ENCODE results near the gene CCDC138.

CCDC138 gene

GRCh38 chr2:108809936-108810335, 23.4 kb downstream of the CCDC138 start:
- TF ChIP-seq JUND (IDR thresholded peaks at IDR 0.05; ENCODE audit: low read depth): no peak
- in situ Hi-C loops (cut with HindIII; ENCODE audit: low pct_unique_long_range_greater_than_20kb, low sequenced_read_pairs): no loop called here
- DNase-seq (ENCODE audit: low read depth in 1 of 2, low spot score in 1 of 2): no peak

DNA sequence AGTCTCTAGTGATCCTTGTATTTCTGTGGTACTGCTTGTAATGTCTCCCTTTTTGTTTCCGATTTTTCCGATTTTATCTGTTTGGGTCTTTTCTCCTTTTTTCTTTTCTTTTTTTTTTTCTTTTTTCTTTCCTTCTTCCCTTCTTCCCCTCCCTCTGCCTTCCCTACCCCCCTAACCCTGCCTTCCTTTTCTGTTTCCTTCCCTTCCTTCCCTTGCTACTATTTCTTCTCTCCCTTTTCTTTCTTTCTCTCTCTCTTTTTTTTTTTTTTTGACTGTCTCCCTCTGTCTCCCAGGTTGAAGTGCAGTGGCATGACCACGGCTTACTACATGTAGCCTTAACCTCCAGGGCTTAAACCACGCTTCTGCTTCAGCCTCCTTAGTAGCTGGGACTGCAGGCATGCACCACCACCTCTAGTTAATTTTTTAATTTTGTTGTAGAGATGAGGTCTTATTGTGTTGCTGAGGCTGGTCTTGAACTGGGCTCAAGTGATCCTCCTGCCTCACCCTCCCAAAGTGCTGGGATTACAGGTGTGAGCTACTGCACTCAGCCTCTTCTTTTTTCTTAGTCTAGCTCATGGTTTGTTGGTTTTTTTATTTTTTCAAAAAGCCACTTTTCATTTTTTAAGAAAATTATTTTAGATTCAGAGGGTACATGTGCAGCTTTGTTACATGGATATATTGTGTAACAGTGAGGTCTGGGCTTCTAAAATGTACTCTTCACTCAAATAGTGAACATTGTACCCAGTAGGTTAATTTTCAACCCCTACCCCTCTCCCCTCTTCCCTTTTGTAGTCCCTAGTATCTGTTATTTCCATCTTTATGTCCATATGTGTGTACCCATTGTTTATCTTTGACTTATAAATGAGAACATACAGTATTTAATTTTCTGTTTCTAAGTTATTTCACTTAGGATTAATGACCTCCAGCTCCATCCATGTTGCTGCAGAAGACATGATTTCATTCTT, 24.7 kb downstream of the CCDC138 start:
- TF ChIP-seq JUND (IDR thresholded peaks at IDR 0.05; ENCODE audit: low read depth): no peak
- DNase-seq (ENCODE audit: low read depth in 1 of 2, low spot score in 1 of 2): no peak
- in situ Hi-C loops (cut with HindIII; ENCODE audit: low pct_unique_long_range_greater_than_20kb, low sequenced_read_pairs): no loop called here

- no peak for DNase-seq (ENCODE audit: low read depth in 1 of 2, low spot score in 1 of 2)
- in situ Hi-C loops (cut with HindIII; ENCODE audit: low pct_unique_long_range_greater_than_20kb, low sequenced_read_pairs): no loop called here
- TF ChIP-seq JUND (IDR thresholded peaks at IDR 0.05; ENCODE audit: low read depth): no peak
Measured at GRCh38 chr2:108813732-108814131, 27.2 kb downstream of the CCDC138 start.

DNA sequence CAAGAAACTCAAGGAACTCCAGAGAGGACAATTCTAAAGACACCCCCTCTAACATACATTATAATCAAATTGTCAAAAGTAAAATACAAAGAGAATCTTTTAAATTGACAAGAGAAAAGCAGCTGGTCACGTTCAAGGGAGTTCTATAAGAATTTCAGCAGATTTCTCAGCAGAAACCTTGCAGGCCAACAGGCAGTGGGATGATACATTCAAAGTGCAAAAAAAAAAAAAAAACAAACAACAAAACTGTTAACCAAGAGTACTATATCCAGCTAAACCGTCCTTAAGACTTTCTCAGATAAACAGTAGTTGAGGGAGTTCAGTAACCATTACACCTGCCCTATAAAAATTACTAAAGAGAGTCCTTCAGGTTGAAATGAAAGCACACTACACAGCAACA, 33.9 kb downstream of the CCDC138 start:
- TF ChIP-seq JUND (IDR thresholded peaks at IDR 0.05; ENCODE audit: low read depth): no peak
- in situ Hi-C loops (cut with HindIII; ENCODE audit: low pct_unique_long_range_greater_than_20kb, low sequenced_read_pairs): no loop called here
- DNase-seq (ENCODE audit: low read depth in 1 of 2, low spot score in 1 of 2): no peak

GRCh38 chr2:108823286-108823685, 36.7 kb downstream of the CCDC138 start:
- in situ Hi-C loops (cut with HindIII; ENCODE audit: low pct_unique_long_range_greater_than_20kb, low sequenced_read_pairs): no loop called here
- no peak for TF ChIP-seq JUND (IDR thresholded peaks at IDR 0.05; ENCODE audit: low read depth)

DNA sequence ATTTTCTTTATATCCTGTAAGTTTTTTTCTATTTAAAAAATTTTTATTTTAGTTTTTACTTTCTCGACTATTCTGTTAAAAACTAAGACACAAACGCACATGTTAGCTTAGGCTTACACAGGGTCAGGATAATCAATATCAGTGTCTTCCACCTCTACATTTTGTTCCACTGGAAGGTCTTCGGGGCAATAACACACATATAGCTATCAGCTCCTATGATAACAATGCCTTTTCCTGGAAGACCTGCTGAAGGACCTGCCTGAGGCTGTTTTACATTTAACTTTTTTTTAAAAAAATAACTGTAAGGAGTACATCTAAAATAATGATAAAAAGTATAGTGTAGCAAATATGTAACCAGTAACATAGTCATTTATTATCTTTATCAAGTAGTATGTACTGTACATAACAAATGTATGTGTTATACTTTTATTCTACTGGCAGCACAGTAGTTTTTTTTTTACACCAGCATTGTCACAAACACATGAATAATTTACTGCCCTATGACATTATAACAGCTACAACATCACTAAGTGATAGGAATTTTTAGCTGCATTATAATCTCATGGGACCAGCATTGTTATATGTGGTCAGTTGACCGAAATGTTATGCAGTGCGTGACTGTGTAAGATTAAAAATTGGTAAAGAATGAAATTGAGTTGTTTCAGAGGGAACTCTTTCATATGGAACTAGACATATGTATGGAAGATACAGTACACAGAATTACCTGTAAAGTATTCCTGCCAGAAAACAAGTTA, 37.9 kb downstream of the CCDC138 start:
- in situ Hi-C loops (cut with HindIII; ENCODE audit: low pct_unique_long_range_greater_than_20kb, low sequenced_read_pairs): no loop called here
- TF ChIP-seq JUND (IDR thresholded peaks at IDR 0.05; ENCODE audit: low read depth): no peak
- no peak for DNase-seq (ENCODE audit: low read depth in 1 of 2, low spot score in 1 of 2)

More at GRCh38 chr2:108823286-108823685, 36.7 kb downstream of the CCDC138 start:
- DNase-seq (ENCODE audit: low read depth in 1 of 2, low spot score in 1 of 2): no peak

DNA sequence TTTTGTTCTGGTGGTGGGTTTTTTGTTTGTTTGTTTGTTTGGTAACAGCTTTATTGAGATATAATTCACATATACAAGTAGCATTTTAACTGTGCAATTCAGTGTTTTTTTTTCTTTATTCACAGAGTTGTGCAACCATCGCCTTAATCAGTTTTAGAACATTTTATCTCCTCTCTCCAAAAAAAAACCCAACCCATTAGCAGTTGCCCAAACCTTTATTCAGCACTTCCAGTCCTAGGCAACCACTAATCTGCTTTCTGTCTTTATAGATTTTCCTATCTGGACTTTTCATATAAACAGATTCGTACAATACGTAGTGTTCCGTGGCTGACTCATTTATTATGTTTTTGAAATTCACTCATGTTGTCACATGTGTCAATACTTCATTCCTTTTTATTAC, 38.7 kb downstream of the CCDC138 start:
- TF ChIP-seq JUND (IDR thresholded peaks at IDR 0.05; ENCODE audit: low read depth): no peak
- no peak for DNase-seq (ENCODE audit: low read depth in 1 of 2, low spot score in 1 of 2)
- in situ Hi-C loops (cut with HindIII; ENCODE audit: low pct_unique_long_range_greater_than_20kb, low sequenced_read_pairs): no loop called here

- no peak for DNase-seq (ENCODE audit: low read depth in 1 of 2, low spot score in 1 of 2)
- no peak for TF ChIP-seq JUND (IDR thresholded peaks at IDR 0.05; ENCODE audit: low read depth)
- in situ Hi-C loops (cut with HindIII; ENCODE audit: low pct_unique_long_range_greater_than_20kb, low sequenced_read_pairs): no loop called here
Measured at GRCh38 chr2:108825736-108826135, 39.2 kb downstream of the CCDC138 start.

DNA sequence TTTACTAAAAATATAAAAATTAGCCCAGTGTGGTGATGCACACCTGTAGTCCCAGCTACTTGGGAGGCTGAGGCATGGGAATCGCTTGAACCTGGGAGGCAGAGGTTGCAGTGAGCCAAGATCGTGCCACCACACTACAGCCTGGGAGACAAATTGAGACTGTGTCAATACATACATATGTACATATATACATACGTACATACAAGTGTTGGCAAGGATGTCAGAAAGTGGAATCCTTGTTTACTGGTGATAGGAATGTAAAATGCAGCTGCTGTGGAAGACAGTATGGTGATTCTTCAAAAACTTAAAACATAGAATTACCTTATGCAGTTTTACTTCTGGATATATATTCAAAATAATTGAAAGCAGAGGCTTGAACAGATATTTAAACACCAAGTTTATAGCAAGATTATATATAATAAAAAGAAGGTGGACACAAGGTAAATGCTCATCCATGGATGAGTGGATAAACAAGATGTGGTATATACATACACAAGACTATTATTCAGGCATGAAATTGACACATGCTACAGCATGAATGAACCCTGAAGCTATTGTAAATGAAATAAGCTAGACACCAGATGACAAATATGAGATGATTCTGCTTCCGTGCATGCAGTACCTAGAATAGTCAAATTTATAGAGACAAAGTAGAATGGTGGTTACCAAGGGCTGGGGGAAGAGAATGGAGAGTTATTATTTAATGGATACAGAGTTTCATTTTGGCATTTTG, 43.2 kb downstream of the CCDC138 start:
- no peak for TF ChIP-seq JUND (IDR thresholded peaks at IDR 0.05; ENCODE audit: low read depth)
- no peak for DNase-seq (ENCODE audit: low read depth in 1 of 2, low spot score in 1 of 2)
- in situ Hi-C loops (cut with HindIII; ENCODE audit: low pct_unique_long_range_greater_than_20kb, low sequenced_read_pairs): no loop called here

DNA sequence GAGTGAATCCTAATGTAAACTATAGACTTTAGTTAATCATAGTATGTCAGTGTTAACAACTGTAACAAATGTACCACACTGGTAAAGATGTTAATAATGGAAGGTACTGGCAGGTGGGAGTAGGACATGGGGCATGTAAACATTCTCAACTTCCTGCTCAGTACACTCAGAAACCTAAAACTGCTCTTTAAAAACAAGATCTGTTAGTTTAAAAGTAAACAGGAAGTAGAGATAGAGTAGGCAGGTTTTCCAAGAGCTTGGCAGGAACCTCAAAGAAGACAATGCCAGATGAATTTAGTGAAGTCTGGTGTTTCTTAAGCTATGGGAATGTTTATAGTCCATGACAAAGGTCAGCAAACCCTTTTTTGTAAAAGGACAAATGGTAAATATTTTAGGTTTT, 46.6 kb downstream of the CCDC138 start:
- in situ Hi-C loops (cut with HindIII; ENCODE audit: low pct_unique_long_range_greater_than_20kb, low sequenced_read_pairs): no loop called here
- no peak for TF ChIP-seq JUND (IDR thresholded peaks at IDR 0.05; ENCODE audit: low read depth)
- peak in 1 of 2 experiments; percentile 19 for DNase-seq (ENCODE audit: low read depth in 1 of 2, low spot score in 1 of 2)

GRCh38 chr2:108834620-108835019, 48.0 kb downstream of the CCDC138 start:
- DNase-seq (ENCODE audit: low read depth in 1 of 2, low spot score in 1 of 2): no peak
- TF ChIP-seq JUND (IDR thresholded peaks at IDR 0.05; ENCODE audit: low read depth): no peak
- in situ Hi-C loops (cut with HindIII; ENCODE audit: low pct_unique_long_range_greater_than_20kb, low sequenced_read_pairs): no loop called here

- no peak for DNase-seq (ENCODE audit: low read depth in 1 of 2, low spot score in 1 of 2)
- no peak for TF ChIP-seq JUND (IDR thresholded peaks at IDR 0.05; ENCODE audit: low read depth)
- in situ Hi-C loops (cut with HindIII; ENCODE audit: low pct_unique_long_range_greater_than_20kb, low sequenced_read_pairs): no loop called here
Measured at GRCh38 chr2:108835040-108835439, 48.5 kb downstream of the CCDC138 start.
